Measurements from ENCODE around the gene AQP6. TPM values are rescaled to one million over a fixed set of nuclear protein-coding genes. Genes with fewer than 3 reads are reported as not detected.

The AQP6 gene
- total RNA-seq, 1 experiment from 2014 or later, result 0.09 TPM

DNA sequence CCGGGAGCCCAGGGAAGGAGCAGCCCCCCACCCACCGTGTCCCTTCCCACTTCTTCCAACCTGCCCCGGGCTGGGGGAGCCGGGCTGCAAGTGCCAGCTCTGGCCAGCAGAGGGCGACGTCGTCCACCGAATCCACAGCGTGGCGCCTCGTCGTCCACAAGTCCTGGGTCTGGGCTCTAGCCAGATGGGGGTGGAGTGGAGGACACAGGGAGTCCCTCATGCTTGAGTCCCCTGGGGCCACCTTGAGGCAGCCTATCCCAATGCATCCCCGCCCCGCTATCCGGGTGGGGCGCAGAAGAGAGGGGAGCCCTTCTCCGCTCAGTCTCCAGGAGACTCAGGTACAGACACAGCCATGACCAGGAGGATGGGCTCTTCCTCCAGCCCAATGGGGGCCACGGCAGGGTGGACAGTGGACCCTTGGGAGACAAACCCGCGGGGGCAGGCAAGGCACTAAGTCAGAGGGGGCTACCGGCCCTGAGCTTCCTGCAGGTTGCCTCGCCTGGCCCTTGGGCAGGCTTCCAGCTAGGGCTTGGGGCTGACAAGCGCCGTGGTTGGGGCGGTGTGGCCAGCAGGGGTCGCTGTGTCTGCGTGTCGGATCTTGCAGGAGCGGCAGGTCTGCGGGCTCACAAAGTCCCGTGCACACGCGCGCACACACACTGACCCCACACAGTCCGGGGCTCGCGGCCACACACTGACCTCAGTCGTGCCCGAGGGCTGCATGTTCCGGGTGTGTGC, 5.5 kb upstream of the AQP6 start (continued):
- TF ChIP-seq, protein P1, sequence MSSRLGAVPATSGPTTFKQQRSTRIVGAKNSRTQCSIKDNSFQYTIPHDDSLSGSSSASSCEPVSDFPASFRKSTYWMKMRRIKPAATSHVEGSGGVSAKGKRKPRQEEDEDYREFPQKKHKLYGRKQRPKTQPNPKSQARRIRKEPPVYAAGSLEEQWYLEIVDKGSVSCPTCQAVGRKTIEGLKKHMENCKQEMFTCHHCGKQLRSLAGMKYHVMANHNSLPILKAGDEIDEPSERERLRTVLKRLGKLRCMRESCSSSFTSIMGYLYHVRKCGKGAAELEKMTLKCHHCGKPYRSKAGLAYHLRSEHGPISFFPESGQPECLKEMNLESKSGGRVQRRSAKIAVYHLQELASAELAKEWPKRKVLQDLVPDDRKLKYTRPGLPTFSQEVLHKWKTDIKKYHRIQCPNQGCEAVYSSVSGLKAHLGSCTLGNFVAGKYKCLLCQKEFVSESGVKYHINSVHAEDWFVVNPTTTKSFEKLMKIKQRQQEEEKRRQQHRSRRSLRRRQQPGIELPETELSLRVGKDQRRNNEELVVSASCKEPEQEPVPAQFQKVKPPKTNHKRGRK (CRISPR knock-in tag; IDR thresholded peaks at IDR 0.05; ENCODE audit: borderline replicate concordance), result no peak
- TF ChIP-seq KAT7 (CRISPR knock-in tag; IDR thresholded peaks at IDR 0.05; ENCODE audit: borderline replicate concordance) (no peak), JUN (CRISPR knock-in tag; IDR thresholded peaks at IDR 0.05) (no peak), ZNF416 (CRISPR knock-in tag; IDR thresholded peaks at IDR 0.05) (no peak), ESRRA (CRISPR knock-in tag; IDR thresholded peaks at IDR 0.05; ENCODE audit: borderline replicate concordance) (no peak), CREB1 (CRISPR knock-in tag; IDR thresholded peaks at IDR 0.05) (no peak), FOXP1 (CRISPR knock-in tag; IDR thresholded peaks at IDR 0.05; ENCODE audit: borderline replicate concordance) (0 out of 2 replicates have a peak, but pooled peaks have one; percentile 79), SOX15 (CRISPR knock-in tag; IDR thresholded peaks at IDR 0.05) (no peak), NFATC4 (CRISPR knock-in tag; IDR thresholded peaks at IDR 0.05) (no peak), ELF4 (CRISPR knock-in tag; IDR thresholded peaks at IDR 0.05; ENCODE audit: low read depth) (no peak), ZNF317 (CRISPR knock-in tag; IDR thresholded peaks at IDR 0.05; ENCODE audit: borderline replicate concordance, low read depth) (no peak), NFE2L1 (CRISPR knock-in tag; IDR thresholded peaks at IDR 0.05) (peak; percentile 42; the same call in 1 of the 2 replicates), NR1H2 (CRISPR knock-in tag; IDR thresholded peaks at IDR 0.05) (no peak), MXD4 (CRISPR knock-in tag; IDR thresholded peaks at IDR 0.05; ENCODE audit: borderline replicate concordance) (no peak), TEAD4 (CRISPR knock-in tag; IDR thresholded peaks at IDR 0.05) (no peak), ZBTB21 (CRISPR knock-in tag; IDR thresholded peaks at IDR 0.05; ENCODE audit: borderline replicate concordance) (no peak), SMAD3 (CRISPR knock-in tag; IDR thresholded peaks at IDR 0.05; ENCODE audit: borderline replicate concordance) (no peak), GTF2I (CRISPR knock-in tag; conservative IDR thresholded peaks at IDR 0.05) (no peak), MYBL2 (CRISPR knock-in tag; IDR thresholded peaks at IDR 0.05) (no peak; the same call in 1 of the 2 replicates), TP53 (CRISPR knock-in tag; IDR thresholded peaks at IDR 0.05) (no peak), RELA (CRISPR knock-in tag; IDR thresholded peaks at IDR 0.05; ENCODE audit: borderline replicate concordance) (no peak)
- TF ChIP-seq, protein P2, sequence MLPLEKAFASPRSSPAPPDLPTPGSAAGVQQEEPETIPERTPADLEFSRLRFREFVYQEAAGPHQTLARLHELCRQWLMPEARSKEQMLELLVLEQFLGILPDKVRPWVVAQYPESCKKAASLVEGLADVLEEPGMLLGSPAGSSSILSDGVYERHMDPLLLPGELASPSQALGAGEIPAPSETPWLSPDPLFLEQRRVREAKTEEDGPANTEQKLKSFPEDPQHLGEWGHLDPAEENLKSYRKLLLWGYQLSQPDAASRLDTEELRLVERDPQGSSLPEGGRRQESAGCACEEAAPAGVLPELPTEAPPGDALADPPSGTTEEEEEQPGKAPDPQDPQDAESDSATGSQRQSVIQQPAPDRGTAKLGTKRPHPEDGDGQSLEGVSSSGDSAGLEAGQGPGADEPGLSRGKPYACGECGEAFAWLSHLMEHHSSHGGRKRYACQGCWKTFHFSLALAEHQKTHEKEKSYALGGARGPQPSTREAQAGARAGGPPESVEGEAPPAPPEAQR (CRISPR knock-in tag; IDR thresholded peaks at IDR 0.05), result no peak; the same call in 1 of the 2 replicates
- TF ChIP-seq, protein P3, sequence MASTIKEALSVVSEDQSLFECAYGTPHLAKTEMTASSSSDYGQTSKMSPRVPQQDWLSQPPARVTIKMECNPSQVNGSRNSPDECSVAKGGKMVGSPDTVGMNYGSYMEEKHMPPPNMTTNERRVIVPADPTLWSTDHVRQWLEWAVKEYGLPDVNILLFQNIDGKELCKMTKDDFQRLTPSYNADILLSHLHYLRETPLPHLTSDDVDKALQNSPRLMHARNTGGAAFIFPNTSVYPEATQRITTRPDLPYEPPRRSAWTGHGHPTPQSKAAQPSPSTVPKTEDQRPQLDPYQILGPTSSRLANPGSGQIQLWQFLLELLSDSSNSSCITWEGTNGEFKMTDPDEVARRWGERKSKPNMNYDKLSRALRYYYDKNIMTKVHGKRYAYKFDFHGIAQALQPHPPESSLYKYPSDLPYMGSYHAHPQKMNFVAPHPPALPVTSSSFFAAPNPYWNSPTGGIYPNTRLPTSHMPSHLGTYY (CRISPR knock-in tag; IDR thresholded peaks at IDR 0.05), result no peak
- TF ChIP-seq, protein P4, sequence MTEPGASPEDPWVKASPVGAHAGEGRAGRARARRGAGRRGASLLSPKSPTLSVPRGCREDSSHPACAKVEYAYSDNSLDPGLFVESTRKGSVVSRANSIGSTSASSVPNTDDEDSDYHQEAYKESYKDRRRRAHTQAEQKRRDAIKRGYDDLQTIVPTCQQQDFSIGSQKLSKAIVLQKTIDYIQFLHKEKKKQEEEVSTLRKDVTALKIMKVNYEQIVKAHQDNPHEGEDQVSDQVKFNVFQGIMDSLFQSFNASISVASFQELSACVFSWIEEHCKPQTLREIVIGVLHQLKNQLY (CRISPR knock-in tag; IDR thresholded peaks at IDR 0.05), result no peak
- TF ChIP-seq, protein P5, sequence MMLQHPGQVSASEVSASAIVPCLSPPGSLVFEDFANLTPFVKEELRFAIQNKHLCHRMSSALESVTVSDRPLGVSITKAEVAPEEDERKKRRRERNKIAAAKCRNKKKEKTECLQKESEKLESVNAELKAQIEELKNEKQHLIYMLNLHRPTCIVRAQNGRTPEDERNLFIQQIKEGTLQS (CRISPR knock-in tag; conservative IDR thresholded peaks at IDR 0.05), result no peak
- TF ChIP-seq, protein P6, sequence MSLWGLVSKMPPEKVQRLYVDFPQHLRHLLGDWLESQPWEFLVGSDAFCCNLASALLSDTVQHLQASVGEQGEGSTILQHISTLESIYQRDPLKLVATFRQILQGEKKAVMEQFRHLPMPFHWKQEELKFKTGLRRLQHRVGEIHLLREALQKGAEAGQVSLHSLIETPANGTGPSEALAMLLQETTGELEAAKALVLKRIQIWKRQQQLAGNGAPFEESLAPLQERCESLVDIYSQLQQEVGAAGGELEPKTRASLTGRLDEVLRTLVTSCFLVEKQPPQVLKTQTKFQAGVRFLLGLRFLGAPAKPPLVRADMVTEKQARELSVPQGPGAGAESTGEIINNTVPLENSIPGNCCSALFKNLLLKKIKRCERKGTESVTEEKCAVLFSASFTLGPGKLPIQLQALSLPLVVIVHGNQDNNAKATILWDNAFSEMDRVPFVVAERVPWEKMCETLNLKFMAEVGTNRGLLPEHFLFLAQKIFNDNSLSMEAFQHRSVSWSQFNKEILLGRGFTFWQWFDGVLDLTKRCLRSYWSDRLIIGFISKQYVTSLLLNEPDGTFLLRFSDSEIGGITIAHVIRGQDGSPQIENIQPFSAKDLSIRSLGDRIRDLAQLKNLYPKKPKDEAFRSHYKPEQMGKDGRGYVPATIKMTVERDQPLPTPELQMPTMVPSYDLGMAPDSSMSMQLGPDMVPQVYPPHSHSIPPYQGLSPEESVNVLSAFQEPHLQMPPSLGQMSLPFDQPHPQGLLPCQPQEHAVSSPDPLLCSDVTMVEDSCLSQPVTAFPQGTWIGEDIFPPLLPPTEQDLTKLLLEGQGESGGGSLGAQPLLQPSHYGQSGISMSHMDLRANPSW (CRISPR knock-in tag; conservative IDR thresholded peaks at IDR 0.05; ENCODE audit: low read depth), result no peak
- TF ChIP-seq, protein P7, sequence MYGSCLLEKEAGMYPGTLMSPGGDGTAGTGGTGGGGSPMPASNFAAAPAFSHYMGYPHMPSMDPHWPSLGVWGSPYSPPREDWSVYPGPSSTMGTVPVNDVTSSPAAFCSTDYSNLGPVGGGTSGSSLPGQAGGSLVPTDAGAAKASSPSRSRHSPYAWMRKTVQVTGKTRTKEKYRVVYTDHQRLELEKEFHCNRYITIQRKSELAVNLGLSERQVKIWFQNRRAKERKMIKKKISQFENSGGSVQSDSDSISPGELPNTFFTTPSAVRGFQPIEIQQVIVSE (CRISPR knock-in tag; IDR thresholded peaks at IDR 0.05; ENCODE audit: borderline replicate concordance), result no peak

Measured in WTC11 (cell line).